Osteoblast (primary cell): ENCODE data around the gene ZNF185. TPM values are rescaled to one million over a fixed set of nuclear protein-coding genes. Genes with fewer than 3 reads are reported as not detected.

Source experiments
- DNase-seq: peaks from one replicate; pipeline ENCODE4 v3.0.0; 2011; ENCODE audit warnings: low spot score, mixed read lengths; ENCODE audit not compliant: insufficient read length; ENCODE audit errors: missing footprints
- H2AFZ ChIP-seq: 2 replicates; pipeline ENCODE4 v1.6.0; 2011; ENCODE audit warnings: mild to moderate bottlenecking, low read length
- H3K27ac ChIP-seq: 2 replicates; pipeline ENCODE4 v1.5.1; 2011; ENCODE audit warnings: mild to moderate bottlenecking, low read depth, low read length, moderate library complexity
- H3K27me3 ChIP-seq: 2 replicates; pipeline ENCODE4 v1.6.0; 2012; ENCODE audit warnings: mild to moderate bottlenecking, control low read depth, inconsistent platforms, low read length, moderate library complexity; ENCODE audit not compliant: insufficient read depth
- H3K36me3 ChIP-seq: 2 replicates; pipeline ENCODE4 v1.5.1; 2011; ENCODE audit warnings: mild to moderate bottlenecking, low read length, control low read depth, moderate library complexity; ENCODE audit not compliant: insufficient read depth
- H3K4me1 ChIP-seq: 2 replicates; pipeline ENCODE4 v1.5.1; 2011; ENCODE audit warnings: mild to moderate bottlenecking, low read length, control low read depth, moderate library complexity; ENCODE audit not compliant: insufficient read depth
- H3K4me2 ChIP-seq: 2 replicates; pipeline ENCODE4 v1.6.0; 2011; ENCODE audit warnings: mild to moderate bottlenecking, low read length; ENCODE audit not compliant: insufficient read depth
- H3K4me3 ChIP-seq: fragments of 200-600 bp; sonication (generic); 3 replicates; pipeline ENCODE4 v1.5.1; 2012; ENCODE audit warnings: mild to moderate bottlenecking, low read length, inconsistent platforms; ENCODE audit not compliant: insufficient read depth
- H3K79me2 ChIP-seq: 2 replicates; pipeline ENCODE4 v1.6.0; 2012; ENCODE audit warnings: mild to moderate bottlenecking, low read length, control low read depth, inconsistent platforms; ENCODE audit not compliant: insufficient read depth
- H3K9me3 ChIP-seq: 2 replicates; pipeline ENCODE4 v1.5.1; 2011; ENCODE audit warnings: low read depth, low read length, control low read depth
- H4K20me1 ChIP-seq: 2 replicates; pipeline ENCODE4 v1.6.0; 2012; ENCODE audit warnings: mild to moderate bottlenecking, low read length, control low read depth; ENCODE audit not compliant: insufficient read depth
- CTCF ChIP-seq: IDR thresholded peaks from 2 replicates; pipeline ENCODE4 v1.5.1; 2011; ENCODE audit warnings: mild to moderate bottlenecking, low read depth, low read length, moderate library complexity; ENCODE audit errors: extremely low read depth
- total RNA-seq: library from RNA; depleted of rRNA; stranded (reverse); fragments of >200 nt; gene quantifications from 2 replicates; pipeline ENCODE4 v1.2.3, GENCODE V29; 2012

ZNF185 gene
- total RNA-seq, 1 donor = 1.1 TPM

- H3K36me3 ChIP-seq = no peaks in the 10 kb centered on the region
- DNase-seq = peak; percentile 68
Observed at GRCh38 chrX:152918707-152919106, 20.8 kb downstream of the ZNF185 start.

GRCh38 chrX:152923599-152923998, 25.7 kb downstream of the ZNF185 start:
- Histone ChIP-seq H3K4me3 (no peak overlapping the region), H4K20me1 (no peaks in the 10 kb centered on the region), H3K36me3 (no peaks in the 10 kb centered on the region), H3K27ac (no peak overlapping the region), H3K27me3 (peaks cover 3% of the 10 kb centered on the region), H3K4me1 (no peaks in the 10 kb centered on the region), H3K4me2 (no peak overlapping the region), H3K9me3 (no peaks in the 10 kb centered on the region), H3K79me2 (no peaks in the 10 kb centered on the region), H2AFZ (no peak overlapping the region)
- no peak for TF ChIP-seq CTCF
- DNase-seq = no peak

More at GRCh38 chrX:152918707-152919106, 20.8 kb downstream of the ZNF185 start:
- no peak for TF ChIP-seq CTCF
- Histone ChIP-seq H3K79me2 (no peaks in the 10 kb centered on the region), H3K27ac (no peak overlapping the region), H3K27me3 (peaks cover 3% of the 10 kb centered on the region), H3K4me1 (peaks cover 7% of the 10 kb centered on the region), H3K9me3 (no peaks in the 10 kb centered on the region), H4K20me1 (no peaks in the 10 kb centered on the region), H3K4me2 (no peak overlapping the region), H2AFZ (no peak overlapping the region), H3K4me3 (no peak overlapping the region)

GRCh38 chrX:152925835-152926234, 28.0 kb downstream of the ZNF185 start:
- DNase-seq = no peak
- no peaks in the 10 kb centered on the region for H3K36me3 ChIP-seq
- no peak overlapping the region for H3K4me3 ChIP-seq
- no peak overlapping the region for H3K27ac ChIP-seq
- peaks cover 3% of the 10 kb centered on the region for H3K27me3 ChIP-seq
- no peak overlapping the region for H3K4me2 ChIP-seq
- no peak for TF ChIP-seq CTCF
- no peaks in the 10 kb centered on the region for H3K4me1 ChIP-seq
- no peaks in the 10 kb centered on the region for H3K79me2 ChIP-seq
- H2AFZ ChIP-seq = no peak overlapping the region
- no peaks in the 10 kb centered on the region for H3K9me3 ChIP-seq
- no peaks in the 10 kb centered on the region for H4K20me1 ChIP-seq

GRCh38 chrX:152926279-152926678, 28.4 kb downstream of the ZNF185 start:
- Histone ChIP-seq H3K36me3 (no peaks in the 10 kb centered on the region), H3K4me1 (no peaks in the 10 kb centered on the region), H3K79me2 (no peaks in the 10 kb centered on the region), H3K9me3 (no peaks in the 10 kb centered on the region), H3K4me3 (no peak overlapping the region), H3K27ac (no peak overlapping the region), H3K27me3 (peaks cover 3% of the 10 kb centered on the region), H4K20me1 (no peaks in the 10 kb centered on the region), H3K4me2 (no peak overlapping the region), H2AFZ (no peak overlapping the region)
- peak; percentile 94 for DNase-seq
- peak; percentile 63 for TF ChIP-seq CTCF
